Spleen (tissue), 7 donors: Measurements from ENCODE around the gene IFI16.

Experiments
- CTCF ChIP-seq, 11 experiments: fragments of 200-600 bp in 7 of 11; fragments of 450-650 bp in 4 of 11; sonication (generic) in 4 of 11; IDR thresholded peaks in 8 of 11; conservative IDR thresholded peaks in 3 of 11; 1 replicate in 7 of 11; 2 replicates in 4 of 11; pipeline versions ENCODE4 v1.4.0 to v1.8.0; 2016 to 2021; ENCODE audit warnings: antibody characterized with exemption in 11 of 11, inconsistent platforms in 4 of 11, mild to moderate bottlenecking in 1 of 11
- POLR2A ChIP-seq, 3 donors: fragments of 450-650 bp; IDR thresholded peaks; one replicate each; pipeline ENCODE4 v1.5.1; 2017; ENCODE audit warnings: antibody characterized with exemption in 3 of 3, mild to moderate bottlenecking in 1 of 3
- POLR2AphosphoS5 ChIP-seq, 3 donors: sonication (generic); formaldehyde crosslinking; IDR thresholded peaks; one replicate each; pipeline ENCODE4 v1.5.1; 2017; ENCODE audit warnings: antibody characterized with exemption in 3 of 3
- donor health status: DM: no; HTN: no; CAD: no; lungs with moderate emphysema.
- donor health status: DM: no; HTN: no; CAD: no.
- donor health status: DM: no; HTN: no; CAD: no.

- TF ChIP-seq CTCF (IDR thresholded peaks at IDR 0.05 in 8 of 11, conservative IDR thresholded peaks at IDR 0.05 in 3 of 11) (no peak), POLR2A (IDR thresholded peaks at IDR 0.05) (no peak), POLR2AphosphoS5 (IDR thresholded peaks at IDR 0.05) (no peak)
Measured at GRCh38 chr1:159007726-159008125, 2.0 kb upstream of the IFI16 start.
